CMK (cell line): ENCODE results near the gene COL11A2.

ENCODE experiments used
- DNase-seq: peaks from one replicate; pipeline ENCODE4 v3.0.0-alpha.2; 2010; ENCODE audit warnings: low read depth

COL11A2 gene

GRCh38 chr6:33116841-33117711 is 75.2 kb downstream of the COL11A2 start:
- DNase-seq = no peak

- no peak for DNase-seq
These were observed 75.8 kb downstream of the COL11A2 start for GRCh38 chr6:33116417-33116816.

GRCh38 chr6:33114406-33114805 is 77.9 kb downstream of the COL11A2 start:
- DNase-seq = no peak

- no peak for DNase-seq
These were observed 78.5 kb downstream of the COL11A2 start for GRCh38 chr6:33113755-33114154.
